Ectodermal cell (in vitro differentiated cells): ENCODE results near the gene ANKS1B.

Source experiments
- H3K27ac ChIP-seq: 2 replicates; pipeline ENCODE4 v1.7.0; 2013; ENCODE audit warnings: mild to moderate bottlenecking, low read depth, low read length; ENCODE audit not compliant: insufficient read depth, poor library complexity, severe bottlenecking
- H3K27me3 ChIP-seq: 2 replicates; pipeline ENCODE4 v1.7.0; 2013; ENCODE audit warnings: mild to moderate bottlenecking, low read length; ENCODE audit not compliant: insufficient read depth, control insufficient read depth, poor library complexity, severe bottlenecking
- H3K36me3 ChIP-seq: one replicate; pipeline ENCODE4 v1.7.0; 2013; ENCODE audit warnings: low read length; ENCODE audit not compliant: control insufficient read depth, insufficient read depth
- H3K4me1 ChIP-seq: one replicate; pipeline ENCODE4 v1.7.0; 2013; ENCODE audit warnings: low read length; ENCODE audit not compliant: control insufficient read depth, insufficient read depth
- H3K4me3 ChIP-seq: 2 replicates; pipeline ENCODE4 v1.7.0; 2013; ENCODE audit warnings: low read depth, low read length, control low read depth; ENCODE audit not compliant: insufficient read depth
- H3K9me3 ChIP-seq: 2 replicates; pipeline ENCODE4 v1.7.0; 2013; ENCODE audit warnings: mild to moderate bottlenecking, low read length, moderate library complexity; ENCODE audit not compliant: control insufficient read depth
- WGBS, 2 experiments: methylation state at CpG; one replicate each; pipeline ENCODE4 v1.1.7; 2013; ENCODE audit warnings: missing lambda C conversion rate in 2 of 2; 5-methylcytosine and 5-hydroxymethylcytosine counted together

ANKS1B gene

DNA sequence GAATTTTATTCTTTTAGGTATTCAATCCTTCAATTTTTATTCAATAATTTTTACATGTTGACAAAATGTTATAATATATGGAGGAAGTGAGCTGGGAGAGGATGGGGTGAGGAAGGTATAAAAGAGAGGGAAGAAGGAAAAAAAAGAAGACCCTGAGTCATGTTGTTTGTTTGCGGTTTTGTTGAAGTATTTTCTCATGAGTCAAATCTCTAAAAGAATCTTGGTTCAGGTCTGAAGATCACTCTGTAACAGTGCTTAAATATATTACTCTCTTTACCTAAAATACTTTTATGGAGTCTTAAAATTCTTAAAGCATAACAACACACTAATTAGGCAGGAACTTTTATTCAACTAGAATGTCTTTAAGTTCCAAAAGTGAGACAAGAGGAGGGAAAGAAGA lies 826.8 kb downstream of the ANKS1B start:
- no peak overlapping the region for H3K27ac ChIP-seq
- H3K4me3 ChIP-seq: no peak overlapping the region
- WGBS, 2 experiments: 87 to 100% methylated on average over 1 of the region's 1 CpG
- H3K27me3 ChIP-seq: no peaks in the 10 kb centered on the region
- H3K9me3 ChIP-seq: no peaks in the 10 kb centered on the region
- H3K4me1 ChIP-seq: peaks cover 14% of the 10 kb centered on the region
- H3K36me3 ChIP-seq: no peaks in the 10 kb centered on the region

DNA sequence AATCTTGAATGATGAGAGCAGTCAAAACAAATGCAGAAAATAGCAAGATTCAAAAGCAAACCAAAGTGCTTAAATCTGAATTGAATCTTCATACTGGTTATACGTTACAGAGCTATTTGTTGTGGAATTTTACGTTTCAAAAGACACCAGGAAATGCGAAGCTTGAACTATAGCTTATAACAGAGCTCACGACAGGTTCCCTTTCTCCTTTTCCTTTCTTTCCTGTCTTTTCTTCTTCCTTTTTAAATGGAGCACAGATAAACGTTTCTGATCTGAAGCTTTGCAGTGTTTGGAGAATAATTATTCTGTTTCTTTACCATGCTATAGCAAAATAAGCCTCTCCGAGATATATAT lies 829.8 kb downstream of the ANKS1B start:
- Histone ChIP-seq H3K27ac (peak overlapping the region; percentile 28), H3K4me1 (peaks cover 14% of the 10 kb centered on the region), H3K27me3 (no peaks in the 10 kb centered on the region), H3K9me3 (no peaks in the 10 kb centered on the region), H3K4me3 (no peak overlapping the region), H3K36me3 (no peaks in the 10 kb centered on the region)
- WGBS, 2 experiments: 32 to 33% methylated on average over 4 to 5 of the region's 6 CpGs

- Histone ChIP-seq H3K9me3 (no peaks in the 10 kb centered on the region), H3K27me3 (no peaks in the 10 kb centered on the region), H3K4me1 (peaks cover 14% of the 10 kb centered on the region), H3K4me3 (no peak overlapping the region), H3K36me3 (no peaks in the 10 kb centered on the region), H3K27ac (peak overlapping the region; percentile 28)
- WGBS, 2 experiments: 69 to 71% methylated on average over 16 to 17 of the region's 17 CpGs
Observed at GRCh38 chr12:99154216-99154982, 830.3 kb downstream of the ANKS1B start.

- 84 to 86% methylated on average over 3 of the region's 3 CpGs for WGBS, 2 experiments
- H3K27ac ChIP-seq: no peak overlapping the region
- H3K36me3 ChIP-seq: no peaks in the 10 kb centered on the region
- H3K9me3 ChIP-seq: no peaks in the 10 kb centered on the region
- no peaks in the 10 kb centered on the region for H3K27me3 ChIP-seq
- peaks cover 14% of the 10 kb centered on the region for H3K4me1 ChIP-seq
- no peak overlapping the region for H3K4me3 ChIP-seq
Observed at GRCh38 chr12:99153293-99153692, 831.4 kb downstream of the ANKS1B start.

DNA sequence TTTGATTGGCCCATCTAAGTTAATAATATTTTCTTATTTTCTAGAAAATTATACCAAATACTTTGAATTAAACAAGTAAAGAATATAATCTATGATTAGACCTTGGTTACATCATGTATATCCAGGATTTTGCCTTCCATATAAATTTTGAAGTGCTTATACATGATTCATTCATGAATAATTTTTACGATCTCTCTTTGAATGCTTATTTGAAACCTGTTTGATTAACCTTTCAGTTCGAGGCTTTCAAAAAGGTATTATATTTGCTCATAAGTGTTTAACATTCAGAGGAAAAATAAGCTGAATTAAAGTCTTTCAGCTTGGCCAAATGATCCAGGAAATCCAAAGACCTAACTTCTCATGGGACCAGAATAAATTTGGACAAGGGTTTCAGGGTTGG lies 832.4 kb downstream of the ANKS1B start:
- 100% methylated on average over 1 to 2 of the region's 2 CpGs for WGBS, 2 experiments

DNA sequence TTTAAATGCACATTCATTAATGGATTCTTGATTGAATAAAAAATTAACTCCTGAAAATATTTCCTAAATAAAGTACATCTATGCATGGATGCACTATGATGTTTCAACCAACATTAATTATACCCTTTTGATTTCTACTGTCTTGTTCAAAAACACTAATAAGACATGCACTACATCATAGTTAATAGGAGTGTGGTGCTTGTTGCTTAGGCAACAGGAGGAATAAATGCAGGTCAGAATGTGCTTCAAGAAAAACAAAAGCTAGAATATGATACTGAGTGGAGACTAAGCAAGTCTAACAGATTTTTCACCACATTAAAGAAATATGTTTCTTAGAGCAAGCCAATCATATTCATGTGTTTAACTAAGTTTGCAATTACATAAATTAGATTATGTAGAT lies 833.0 kb downstream of the ANKS1B start:
- Histone ChIP-seq H3K27me3 (no peaks in the 10 kb centered on the region), H3K4me1 (peaks cover 14% of the 10 kb centered on the region), H3K4me3 (no peak overlapping the region), H3K36me3 (no peaks in the 10 kb centered on the region), H3K9me3 (no peaks in the 10 kb centered on the region), H3K27ac (no peak overlapping the region)

More for the DNA sequence above, 832.4 kb downstream of the ANKS1B start:
- H3K27me3 ChIP-seq: no peaks in the 10 kb centered on the region
- H3K9me3 ChIP-seq: no peaks in the 10 kb centered on the region
- no peaks in the 10 kb centered on the region for H3K36me3 ChIP-seq
- no peak overlapping the region for H3K27ac ChIP-seq
- H3K4me3 ChIP-seq: no peak overlapping the region
- H3K4me1 ChIP-seq: peaks cover 14% of the 10 kb centered on the region

DNA sequence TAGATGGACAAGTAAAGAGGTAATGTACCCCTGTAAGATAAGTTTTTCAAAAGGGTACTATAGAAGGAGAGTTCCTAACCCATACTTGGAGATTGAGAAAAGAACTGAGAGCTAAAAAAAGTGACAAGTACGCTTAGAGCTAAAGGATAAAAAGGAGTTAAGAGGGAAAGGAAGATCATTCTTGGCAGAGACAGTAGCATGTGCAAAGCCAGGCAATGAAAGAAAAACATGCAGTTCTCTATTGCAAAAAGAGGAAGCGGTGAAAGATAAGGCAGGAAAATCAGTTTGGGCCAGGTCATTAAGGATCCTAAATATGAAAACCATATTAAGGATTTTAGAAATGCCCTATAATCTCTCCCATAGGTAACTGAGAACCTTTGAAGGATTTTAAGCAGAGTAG lies 837.6 kb downstream of the ANKS1B start:
- Histone ChIP-seq H3K27me3 (no peaks in the 10 kb centered on the region), H3K36me3 (no peaks in the 10 kb centered on the region), H3K4me3 (no peak overlapping the region), H3K9me3 (no peaks in the 10 kb centered on the region), H3K27ac (no peak overlapping the region), H3K4me1 (peaks cover 4% of the 10 kb centered on the region)
- WGBS, 2 experiments: 89 to 92% methylated on average over 2 of the region's 2 CpGs

DNA sequence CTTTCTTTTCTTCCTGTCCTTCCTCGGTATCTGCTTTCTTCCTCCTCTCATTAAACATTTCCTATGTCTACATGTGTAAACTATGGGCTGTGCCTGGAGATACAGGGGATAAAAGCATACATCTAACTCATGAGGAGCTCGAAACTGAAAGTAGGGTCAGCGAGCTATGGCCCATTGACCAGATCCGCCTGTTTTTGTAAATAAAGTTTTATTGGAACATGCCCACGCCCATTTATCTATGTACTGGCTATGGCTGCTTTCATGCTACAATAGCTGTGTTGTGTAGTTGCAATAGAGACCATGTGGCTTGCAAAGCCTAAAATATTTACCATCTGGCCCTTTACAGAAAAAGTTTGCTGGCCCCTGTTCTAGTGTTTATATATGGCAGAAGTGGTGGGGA lies 838.0 kb downstream of the ANKS1B start:
- 93% methylated on average over 5 of the region's 5 CpGs for WGBS, 2 experiments
- H3K27ac ChIP-seq: no peak overlapping the region
- peaks cover 4% of the 10 kb centered on the region for H3K4me1 ChIP-seq
- H3K36me3 ChIP-seq: no peaks in the 10 kb centered on the region
- no peaks in the 10 kb centered on the region for H3K9me3 ChIP-seq
- no peak overlapping the region for H3K4me3 ChIP-seq
- H3K27me3 ChIP-seq: no peaks in the 10 kb centered on the region

DNA sequence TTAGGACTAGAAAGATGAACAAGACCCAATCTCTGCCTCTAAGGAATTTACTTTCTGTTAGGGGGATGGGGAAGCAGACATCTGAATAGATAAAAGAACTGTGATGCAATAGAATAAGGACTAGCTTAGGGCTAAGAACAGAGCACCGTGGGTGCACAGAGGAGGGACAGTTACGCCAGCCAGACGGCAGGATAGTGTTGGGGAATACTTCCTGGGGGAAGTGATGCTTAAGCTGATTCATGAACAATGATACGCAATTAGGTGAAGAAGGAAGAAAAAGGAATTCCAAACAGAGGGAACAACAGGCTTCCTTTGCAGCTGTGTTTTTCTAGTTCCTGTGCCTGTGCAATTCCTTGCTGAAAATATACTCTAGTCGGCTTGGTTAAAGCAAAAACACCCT lies 838.6 kb downstream of the ANKS1B start:
- no peaks in the 10 kb centered on the region for H3K36me3 ChIP-seq
- H3K9me3 ChIP-seq: no peaks in the 10 kb centered on the region
- no peaks in the 10 kb centered on the region for H3K27me3 ChIP-seq
- peaks cover 4% of the 10 kb centered on the region for H3K4me1 ChIP-seq
- WGBS, 2 experiments: 81 to 86% methylated on average over 5 of the region's 5 CpGs
- no peak overlapping the region for H3K27ac ChIP-seq
- H3K4me3 ChIP-seq: no peak overlapping the region

DNA sequence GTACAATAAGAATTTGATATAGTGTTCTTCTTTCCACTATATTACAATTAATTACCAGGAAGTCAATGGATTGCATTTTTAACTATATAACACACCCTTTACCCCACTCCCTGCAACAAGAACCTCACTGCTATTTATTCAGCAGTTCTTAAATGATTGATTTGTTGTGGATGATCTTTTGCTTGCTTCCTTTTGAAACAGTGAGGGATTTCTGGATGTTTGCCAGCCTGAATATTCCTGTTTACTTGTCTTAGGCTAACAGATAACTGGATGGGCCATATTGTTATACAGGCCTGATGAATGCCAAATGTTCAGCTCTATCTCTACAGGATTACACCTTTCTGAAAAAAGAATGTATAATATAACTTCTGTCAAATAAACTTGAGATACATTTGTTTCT lies 842.1 kb downstream of the ANKS1B start:
- Histone ChIP-seq H3K27ac (no peak overlapping the region), H3K36me3 (no peaks in the 10 kb centered on the region), H3K9me3 (no peaks in the 10 kb centered on the region), H3K4me3 (no peak overlapping the region), H3K27me3 (no peaks in the 10 kb centered on the region), H3K4me1 (peaks cover 4% of the 10 kb centered on the region)
